ENCODE results near the gene BACE1-AS.
"Not testable (repeated sequence)": the region's sequence is repeated elsewhere in the genome, so short reads cannot be mapped to it uniquely, and the experiment has no call there.

Gene BACE1-AS

DNA sequence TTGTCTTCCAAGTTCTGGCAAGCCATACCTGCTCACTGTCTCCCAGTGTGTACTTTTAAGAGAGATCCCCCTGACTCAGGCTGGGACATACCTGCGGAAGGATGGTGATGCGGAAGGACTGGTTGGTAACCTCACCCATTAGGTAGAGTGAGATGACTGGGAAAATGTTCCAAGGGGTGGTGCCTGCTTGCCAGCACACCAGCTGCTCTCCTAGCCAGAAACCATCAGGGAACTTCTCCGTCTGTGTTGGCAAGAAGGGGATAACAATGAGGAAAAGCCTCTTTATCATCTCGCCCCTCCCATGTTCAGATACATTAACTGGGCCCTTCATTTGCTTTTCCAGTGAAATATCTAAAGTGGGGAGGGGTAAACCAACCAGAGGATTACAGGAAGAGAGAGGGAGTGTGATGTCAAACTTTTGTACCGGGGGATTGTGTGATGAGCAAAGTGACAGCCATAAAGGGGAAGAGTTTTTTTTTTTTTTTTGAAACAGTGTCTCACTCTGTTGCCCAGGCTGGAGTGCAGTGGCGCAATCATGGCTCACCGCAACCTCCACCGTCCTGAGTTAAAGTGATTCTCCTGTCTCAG, at the start of gene BACE1-AS:
BACE1-AS (plus strand) TSS at position 538 of the 588 bp plus-strand sequence.
- DNase-seq, result no peak

DNA sequence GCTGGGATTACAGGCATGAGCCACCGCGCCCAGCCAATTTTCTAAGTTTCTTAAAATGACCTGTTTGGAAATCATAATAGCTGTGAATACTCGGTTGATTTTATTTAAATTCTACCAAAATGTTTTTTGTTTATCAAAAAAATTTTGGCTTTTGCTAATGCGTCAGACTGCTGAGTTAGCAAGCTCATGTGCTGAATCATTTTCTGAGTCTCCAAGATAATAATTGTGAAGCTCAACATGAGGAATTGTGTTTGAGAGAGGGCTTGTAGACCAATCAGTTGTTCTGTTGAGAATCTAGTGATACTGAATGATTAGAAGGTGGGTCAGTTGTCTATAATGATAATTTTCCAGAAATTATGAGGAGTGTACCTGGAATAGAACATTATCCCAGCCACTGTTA, 42.8 kb upstream of the BACE1-AS start:
- DNase-seq, result no peak

DNA sequence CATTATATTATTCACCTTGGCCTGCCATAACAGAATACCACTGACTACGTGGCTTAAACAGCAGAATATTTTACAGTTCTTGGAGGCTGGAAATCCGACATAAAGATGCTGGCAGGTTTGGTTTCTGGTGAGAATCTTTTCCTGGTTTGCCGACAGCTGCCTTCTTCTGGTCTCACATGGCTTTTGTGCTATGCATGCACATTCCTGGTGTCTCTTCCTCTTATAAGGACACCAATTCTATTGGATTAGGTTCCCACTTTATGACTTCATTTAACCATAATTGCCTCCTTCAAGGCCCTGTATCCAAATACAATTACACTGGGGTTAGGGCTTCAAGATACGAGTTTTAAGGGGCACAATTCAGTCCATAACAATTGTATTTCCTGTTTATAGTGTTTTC, 41.6 kb upstream of the BACE1-AS start:
- DNase-seq, result no peak

DNA sequence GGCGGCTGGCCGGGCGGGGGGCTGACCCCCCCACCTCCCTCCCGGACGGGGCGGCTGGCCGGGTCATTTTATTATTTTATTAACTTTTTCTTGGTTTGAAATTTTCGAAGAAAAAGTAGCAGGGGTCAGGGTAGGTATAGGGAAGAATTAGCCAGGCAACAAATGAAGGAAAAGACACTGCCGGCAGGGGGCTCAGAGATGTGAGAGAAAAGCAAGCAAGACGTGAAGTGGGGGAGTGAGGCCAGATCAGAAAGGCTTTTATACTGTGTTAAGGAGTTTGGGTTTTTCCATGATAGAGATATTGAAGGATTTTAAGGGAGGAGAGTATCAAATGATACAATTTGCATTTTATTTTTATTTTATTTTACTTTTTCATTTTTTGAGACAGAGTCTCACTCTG, 39.6 kb upstream of the BACE1-AS start:
- DNase-seq, result no peak

DNA sequence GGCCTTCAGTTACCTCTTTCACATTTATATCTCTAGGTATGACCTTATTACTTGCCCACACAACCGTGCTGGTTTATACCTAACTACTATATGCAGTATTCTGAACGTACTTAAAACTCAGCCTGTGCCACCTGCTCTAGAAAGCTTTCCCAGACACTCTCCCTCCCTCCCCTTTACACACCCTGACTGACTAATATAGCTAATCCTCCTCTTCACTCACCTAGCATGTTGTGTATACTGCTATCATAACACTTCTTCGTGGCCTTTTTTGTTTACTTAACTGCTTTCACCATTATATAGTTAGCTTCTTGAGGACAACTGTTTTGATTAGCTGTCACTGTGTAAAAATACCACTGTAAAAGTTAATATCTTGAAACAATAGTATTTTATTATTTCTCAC, 35.2 kb upstream of the BACE1-AS start:
- DNase-seq, result no peak

DNA sequence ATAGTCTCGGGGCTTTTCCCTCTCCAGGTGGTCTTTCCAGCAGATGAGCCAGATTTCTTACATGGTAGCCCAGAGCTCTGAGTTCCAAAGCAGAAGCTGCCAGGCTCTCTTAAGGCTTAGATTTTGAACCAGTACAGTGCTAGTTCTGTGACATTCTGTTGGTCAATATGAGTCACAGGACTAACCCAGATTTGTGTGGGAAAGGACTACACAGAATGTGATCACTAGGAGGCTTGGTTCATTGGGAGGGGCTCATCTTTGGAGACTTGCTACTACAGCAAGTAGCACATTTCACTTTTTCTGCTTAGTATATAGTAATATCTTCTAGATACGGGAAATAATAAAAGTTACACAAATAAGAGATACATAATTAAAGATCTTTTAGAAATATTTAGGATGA, 34.6 kb upstream of the BACE1-AS start:
- DNase-seq, result no peak

DNA sequence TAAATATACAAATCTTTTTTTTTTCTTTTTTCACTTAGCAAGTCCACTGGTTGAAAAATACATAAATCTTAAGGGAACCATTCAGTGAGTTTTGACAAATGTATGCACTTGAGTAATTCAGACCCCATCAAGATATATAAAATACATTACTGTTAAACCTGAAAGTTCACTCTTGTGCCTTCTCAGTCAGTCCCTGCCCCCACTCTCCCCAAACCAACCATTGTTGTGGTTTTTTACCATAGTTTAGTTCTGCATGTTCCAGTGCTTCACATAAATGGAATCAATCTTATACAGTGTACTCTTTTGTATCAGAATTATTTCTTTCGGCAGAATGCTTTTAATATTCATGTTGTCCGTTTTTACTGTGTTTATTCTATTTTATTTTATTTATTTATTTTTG, 32.6 kb upstream of the BACE1-AS start:
- DNase-seq, result no peak

DNA sequence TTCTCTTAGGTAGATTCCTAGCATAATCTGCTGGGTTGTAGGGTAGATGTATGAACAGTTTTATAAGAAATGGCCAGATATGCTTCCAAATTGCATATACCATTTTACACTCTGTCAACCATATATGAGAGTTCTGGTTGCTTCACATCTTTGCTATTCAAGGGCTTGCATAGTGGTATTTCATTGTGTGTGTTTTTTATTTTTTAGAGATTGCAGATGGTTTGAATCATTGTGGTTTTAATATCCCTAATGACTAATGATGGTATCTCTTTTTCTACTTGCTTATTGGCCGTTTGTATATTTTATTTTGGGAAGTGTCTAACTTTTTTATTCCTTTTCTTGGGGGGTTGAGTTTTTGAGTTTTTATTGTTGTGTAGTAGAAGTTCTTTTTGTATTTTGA, 31.7 kb upstream of the BACE1-AS start:
- DNase-seq, result no peak

DNA sequence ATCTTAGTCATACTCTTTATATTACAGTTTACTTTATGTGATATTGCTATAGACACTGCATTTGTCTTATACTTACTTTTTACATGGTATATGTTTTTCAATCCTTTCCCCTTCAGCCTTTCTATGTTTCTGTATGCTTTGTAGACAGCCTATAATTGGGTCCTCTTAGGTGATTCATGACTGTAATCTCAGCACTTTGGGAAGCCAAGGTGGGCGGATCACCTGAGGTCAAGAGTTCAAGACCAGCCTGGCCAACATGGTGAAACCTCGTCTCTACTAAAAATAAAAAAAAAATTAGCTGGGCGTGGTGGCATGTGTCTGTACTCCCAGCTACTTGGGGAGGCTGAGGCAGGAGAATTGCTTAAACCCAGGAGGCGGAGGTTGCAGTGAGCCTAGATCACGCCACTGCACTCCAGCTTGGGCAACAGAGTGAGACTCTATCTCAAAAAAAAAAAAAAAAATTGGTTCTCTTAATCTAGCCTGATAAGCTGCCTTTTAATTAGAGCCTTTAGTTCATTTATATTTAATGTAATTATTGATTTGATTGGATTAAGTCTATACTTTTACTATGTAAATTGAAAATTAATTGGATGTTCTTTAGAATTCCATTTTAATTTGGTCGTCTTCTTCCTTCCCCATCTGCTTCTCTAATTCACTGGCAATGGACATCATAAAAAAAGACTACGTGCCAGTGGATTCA, 26.4 kb upstream of the BACE1-AS start:
- not testable (repeated sequence) for DNase-seq

DNA sequence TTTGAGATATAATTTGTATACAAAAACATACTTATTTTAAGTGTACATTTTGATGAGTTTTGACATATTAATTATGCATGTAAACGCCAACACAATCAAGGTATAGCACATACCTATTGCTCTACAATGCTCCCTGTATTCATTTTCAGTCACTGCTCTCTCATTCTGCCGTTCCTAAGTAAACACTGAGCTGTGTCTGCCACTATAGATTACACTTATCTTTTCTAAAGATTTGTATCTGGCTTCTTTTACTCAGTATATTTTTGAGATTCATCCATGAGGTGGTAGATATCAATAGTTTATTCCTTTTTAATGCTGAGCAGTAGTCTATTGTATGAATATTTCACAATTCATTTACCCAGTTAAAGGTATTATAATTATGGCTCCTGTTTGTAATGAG, 25.4 kb upstream of the BACE1-AS start:
- DNase-seq, result no peak

DNA sequence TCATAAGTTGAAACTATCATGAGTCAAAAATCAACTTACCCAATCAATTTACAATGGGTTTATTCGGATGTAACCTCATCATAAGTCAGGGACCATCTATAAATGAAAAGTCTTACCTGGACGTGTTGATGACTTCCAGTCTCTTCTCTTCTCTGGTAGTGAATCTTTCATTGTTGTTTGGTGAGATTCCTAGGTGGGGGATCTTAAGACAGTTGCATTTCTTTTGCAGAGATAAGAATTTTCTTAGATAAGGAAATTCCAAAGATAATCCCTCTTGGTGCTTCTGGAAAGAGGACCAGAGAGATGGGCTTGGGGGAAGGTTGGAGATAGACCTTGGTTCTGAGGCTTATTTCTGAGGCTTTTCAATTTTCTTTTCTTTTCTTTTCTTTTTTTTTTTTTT, 21.3 kb upstream of the BACE1-AS start:
- no peak for DNase-seq

DNA sequence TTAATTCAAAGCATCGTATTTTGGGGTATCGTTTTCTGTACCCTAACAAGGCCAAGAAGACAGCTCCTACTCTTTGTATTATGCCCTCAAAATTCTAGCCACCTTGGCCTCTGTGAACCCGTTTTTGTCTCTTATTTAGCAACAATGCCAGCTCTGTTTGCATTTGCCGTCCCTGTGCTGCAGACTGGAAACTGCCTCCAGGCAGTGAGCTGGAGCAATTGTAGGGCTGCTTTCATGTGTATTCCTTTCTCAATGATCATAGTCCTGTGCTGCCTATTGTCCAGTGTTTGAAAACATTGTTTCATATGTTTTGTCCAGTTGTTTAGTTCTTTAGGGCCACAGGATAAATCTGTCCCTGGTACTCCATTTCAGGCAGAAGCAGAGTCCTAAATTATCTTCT, 19.9 kb upstream of the BACE1-AS start:
- no peak for DNase-seq

DNA sequence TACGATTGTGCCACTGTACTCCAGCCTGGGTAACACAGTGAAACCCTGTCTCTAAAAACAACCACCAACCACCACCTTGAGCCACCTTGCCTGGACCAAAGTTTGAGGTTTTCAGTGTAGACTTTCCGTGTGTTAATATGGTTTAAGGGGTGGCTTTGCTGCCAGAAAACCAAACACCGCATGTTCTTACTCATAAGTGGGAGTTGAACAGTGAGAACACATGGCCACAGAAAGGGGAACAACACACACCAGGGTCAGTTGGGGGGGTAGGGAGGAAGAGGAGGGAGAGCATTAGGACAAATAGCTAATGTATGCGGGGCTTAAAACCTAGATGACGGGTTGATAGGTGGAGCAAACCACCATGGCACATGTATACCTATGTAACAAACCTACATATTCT, 19.0 kb upstream of the BACE1-AS start:
- DNase-seq, result not testable (repeated sequence)

DNA sequence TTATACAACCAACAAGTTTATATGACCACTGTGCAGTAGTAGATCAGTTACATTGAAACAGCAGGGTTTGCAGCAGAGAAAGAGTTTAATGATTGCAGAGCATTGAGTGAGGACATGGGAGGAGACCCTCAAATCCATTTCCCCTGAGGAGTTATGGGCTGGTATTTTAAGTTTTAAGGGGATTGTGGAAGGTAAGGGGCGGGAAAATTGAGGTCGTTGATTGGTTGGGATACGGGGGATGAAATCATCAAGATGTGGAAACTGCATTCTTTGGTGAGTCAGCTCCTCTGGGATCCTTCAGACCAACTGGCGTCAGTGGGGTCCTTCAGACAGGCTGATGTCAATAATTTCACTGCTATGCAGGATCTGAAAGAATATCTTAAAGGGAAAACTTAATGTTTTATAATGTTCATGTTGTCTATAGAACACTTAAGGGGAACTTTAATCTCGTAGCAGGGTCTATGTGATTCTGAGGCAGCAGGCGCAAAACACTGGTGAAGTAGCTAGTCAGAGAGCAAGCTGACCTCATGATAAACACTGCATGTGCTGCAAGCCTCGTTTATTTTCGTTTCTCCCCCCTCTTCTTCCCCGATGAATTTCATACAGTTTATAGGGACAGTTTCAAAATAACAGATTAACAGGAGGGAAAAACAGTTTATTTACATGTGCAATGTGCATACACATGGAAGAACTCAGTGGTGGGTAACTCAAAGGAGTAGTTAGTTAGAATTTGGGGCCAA, 17.4 kb upstream of the BACE1-AS start:
- no peak for DNase-seq

DNA sequence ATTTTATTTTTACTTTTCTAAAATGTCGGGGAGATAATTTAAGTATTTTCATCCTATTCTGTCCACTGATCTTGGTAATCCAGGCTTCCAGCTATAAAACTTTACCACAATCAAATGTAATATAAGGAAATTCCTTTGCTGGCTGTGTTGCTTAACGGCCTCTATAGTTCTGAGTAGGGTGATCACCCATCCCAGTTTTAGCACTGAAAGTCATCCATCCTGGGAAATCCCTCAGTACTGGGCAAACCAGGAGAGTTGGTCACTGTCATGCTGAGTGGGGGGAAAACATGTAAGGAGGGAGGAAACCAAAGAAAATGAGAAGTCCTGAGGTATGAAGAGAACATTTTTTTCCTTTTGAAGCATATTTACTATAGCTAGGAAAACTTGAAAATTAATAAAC, 12.8 kb upstream of the BACE1-AS start:
- no peak for DNase-seq

DNA sequence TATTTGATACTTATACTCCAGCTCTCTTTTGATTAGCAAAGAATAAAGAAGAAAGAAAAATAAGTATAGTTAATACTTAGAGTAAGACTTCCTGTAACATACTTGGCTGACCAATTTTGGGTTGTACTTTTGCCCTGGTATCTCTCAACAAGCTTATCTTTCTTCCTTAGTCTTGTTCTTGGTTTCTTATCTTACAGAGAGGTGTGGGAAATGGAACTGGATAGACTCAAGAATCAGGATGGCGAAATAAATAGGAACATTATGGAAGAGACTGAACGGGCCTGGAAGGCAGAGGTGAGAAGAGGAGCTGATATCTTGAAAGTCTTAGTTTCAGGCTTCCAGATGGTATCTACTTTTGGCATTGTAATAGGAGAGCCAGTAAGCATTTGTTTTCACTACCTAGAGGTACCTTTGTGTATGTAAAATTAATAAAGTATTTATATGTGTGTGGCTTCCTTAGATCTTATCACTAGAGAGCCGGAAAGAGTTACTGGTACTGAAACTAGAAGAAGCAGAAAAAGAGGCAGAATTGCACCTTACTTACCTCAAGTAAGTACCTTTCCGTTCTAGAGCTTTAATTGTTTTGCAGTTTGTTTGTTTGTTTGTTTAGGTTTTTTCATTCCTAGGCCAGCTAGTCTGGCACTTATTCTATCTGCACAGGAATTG, 11.3 kb upstream of the BACE1-AS start:
- DNase-seq, result peak; percentile 43

DNA sequence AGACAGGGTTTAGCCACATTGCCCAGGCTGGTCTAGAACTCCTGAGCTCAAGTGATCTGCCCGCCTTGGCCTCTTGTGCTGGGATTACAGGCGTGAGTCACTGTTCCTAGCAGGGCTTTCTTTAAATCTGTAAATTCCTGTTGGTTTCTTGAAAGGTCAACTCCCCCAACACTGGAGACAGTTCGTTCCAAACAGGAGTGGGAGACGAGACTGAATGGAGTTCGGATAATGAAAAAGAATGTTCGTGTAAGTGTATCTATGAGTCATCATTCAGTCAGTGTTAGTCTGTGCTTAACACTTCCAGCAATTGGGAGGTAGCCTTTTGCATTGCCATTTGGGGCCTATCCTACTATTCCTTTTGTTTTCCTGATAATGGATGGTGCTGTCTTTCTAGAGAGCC, 10.0 kb upstream of the BACE1-AS start:
- DNase-seq, result no peak

DNA sequence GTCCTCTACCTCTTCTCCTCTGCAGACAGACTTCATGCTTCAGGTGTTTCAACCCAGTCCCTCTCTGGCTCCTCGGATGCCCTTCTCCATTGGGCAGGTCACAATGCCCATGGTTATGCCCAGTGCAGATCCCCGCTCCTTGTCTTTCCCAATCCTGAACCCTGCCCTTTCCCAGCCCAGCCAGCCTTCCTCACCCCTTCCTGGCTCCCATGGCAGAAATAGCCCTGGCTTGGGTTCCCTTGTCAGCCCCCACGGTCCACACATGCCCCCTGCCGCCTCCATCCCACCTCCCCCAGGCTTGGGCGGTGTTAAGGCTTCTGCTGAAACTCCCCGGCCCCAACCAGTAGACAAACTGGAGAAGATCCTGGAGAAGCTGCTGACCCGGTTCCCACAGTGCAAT, 9.3 kb upstream of the BACE1-AS start:
- no peak for DNase-seq

DNA sequence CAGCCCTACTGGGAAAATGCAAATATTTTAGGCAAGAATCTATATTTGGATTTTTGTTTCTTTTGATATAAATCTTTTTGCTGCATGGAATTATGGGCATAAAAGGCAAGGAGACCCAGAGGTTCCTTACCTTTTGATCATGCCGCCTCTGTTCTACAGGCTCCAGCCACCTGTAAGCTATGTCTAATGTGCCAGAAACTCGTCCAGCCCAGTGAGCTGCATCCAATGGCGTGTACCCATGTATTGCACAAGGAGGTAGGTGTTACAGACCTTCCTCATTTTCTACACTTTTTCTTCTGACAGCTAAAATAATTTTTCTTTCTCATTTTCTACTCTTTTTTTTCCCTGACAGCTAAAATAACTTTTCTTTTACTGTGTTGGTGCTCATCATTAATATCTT, 8.2 kb upstream of the BACE1-AS start:
- DNase-seq, result no peak

DNA sequence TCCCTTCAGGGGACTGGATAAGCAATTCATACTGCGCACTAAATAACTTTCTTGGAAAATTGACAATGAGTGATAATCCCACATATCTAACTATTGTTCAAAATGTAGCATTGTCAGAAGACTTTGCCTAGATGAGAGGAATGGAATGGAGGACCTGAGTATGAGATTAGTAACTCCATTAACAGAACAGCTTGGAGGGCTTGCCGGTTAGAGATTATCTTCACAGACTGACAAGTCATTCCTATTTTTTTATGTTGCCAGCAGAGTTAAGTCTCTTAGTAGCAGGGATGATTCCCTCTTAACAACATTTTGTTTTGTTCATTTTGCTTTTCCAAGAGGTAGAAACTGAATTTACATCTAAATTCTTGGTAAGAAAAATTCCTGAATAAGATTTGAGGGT, 7.1 kb upstream of the BACE1-AS start:
- DNase-seq, result no peak

DNA sequence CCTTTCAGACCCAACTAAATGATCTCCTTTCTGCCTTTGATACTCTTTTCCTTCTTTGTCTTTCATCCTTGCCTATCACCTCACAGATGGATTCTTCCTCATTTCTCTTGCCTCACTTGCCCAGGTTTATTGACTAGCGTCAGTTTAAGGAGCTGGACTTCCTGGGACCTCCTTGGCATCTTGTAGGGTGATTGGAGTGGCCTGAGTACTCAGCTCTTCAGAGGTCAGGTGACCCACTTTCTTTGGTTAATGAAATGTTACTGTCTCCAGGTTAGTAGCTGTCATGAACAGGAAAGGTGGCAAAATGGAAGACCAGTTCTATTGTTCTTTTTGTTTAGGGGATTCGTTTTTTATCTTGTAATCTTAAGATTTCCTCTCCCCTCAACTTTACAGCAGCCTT, 4.6 kb upstream of the BACE1-AS start:
- DNase-seq, result no peak

DNA sequence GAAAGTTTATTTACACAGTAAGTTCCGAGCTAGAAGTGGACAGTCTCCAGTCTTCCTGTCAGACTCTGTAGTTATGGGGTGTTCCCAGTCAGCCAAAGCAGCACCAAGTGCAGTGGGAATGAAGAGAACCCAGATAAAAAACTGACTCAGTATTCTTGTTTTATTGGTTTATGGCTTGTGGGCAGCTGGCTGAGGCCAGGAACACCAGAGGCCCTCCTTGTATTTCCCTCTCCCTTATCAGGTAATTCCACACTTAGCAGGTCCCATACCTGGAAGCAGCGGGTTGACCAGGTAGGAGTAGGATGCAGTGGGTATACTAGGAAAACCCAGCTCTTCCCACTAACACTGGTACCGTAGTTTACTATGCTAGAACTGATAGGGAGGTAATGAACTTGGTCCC, 3.5 kb upstream of the BACE1-AS start:
- DNase-seq, result no peak

DNA sequence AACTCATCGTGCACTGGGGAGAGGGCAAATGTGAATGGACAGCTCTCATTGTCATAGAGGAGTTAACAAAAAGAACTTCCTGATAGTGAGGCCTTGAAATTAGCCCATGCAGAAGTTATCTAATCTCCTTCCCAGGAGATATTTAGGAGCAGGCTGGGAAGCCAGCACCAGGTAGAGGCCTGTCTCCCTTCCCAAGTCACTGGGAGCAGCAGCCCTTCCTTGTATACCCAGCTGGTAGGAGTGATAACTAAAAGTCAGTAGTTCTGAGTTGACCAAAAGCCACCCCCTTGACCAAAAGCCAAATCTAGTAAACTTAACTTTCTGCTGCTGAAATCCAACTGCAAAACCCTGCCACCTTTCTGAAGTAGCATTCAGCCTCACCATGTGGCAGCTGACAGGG, 1.4 kb upstream of the BACE1-AS start:
- DNase-seq, result no peak

DNA sequence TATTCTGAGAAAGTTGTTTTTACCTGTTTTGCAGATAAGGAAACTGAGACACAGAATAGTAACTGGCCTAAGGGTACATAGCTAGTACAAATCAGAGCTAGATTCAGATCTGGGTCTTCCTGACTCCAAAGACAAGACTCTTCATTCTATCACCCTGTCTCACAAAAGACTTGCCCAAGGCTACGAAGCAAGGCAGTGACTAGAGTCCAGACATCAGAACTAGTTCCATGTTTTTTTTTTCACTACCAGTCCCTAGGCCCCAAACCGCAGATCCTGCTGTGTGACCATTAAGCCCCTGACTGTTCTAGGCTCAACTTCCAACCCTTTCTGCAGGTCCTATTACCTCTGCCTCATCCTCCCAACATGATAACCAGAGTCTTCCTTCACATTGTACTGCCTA, 1.5 kb downstream of the BACE1-AS start:
- no peak for DNase-seq

Data from CD4-positive, alpha-beta T cell treated with Interleukin-21 for 1 hour (primary cell).